H9 (cell line): ENCODE results near the gene RGSL1. TPM values are rescaled to one million over a fixed set of nuclear protein-coding genes. Genes with fewer than 3 reads are reported as not detected.
"Not testable (repeated sequence)": the region's sequence is repeated elsewhere in the genome, so short reads cannot be mapped to it uniquely, and the experiment has no call there.

Source experiments
- DNase-seq: peaks from one replicate; pipeline ENCODE4 v3.0.0-alpha.2; 2017
- H2AFZ ChIP-seq: one replicate; pipeline ENCODE4 v1.6.1; 2013; ENCODE audit warnings: mild to moderate bottlenecking, low read length, control low read depth, moderate library complexity
- H2AK5ac ChIP-seq: 2 replicates; pipeline ENCODE4 v1.6.1; 2013; ENCODE audit warnings: low read length, control low read depth, mixed read lengths; ENCODE audit not compliant: insufficient read length
- H2BK120ac ChIP-seq: one replicate; pipeline ENCODE4 v1.6.1; 2013; ENCODE audit warnings: low read depth, mild to moderate bottlenecking, low read length, control low read depth, inconsistent platforms; ENCODE audit not compliant: poor library complexity, severe bottlenecking
- H2BK12ac ChIP-seq: 2 replicates; pipeline ENCODE4 v1.6.1; 2013; ENCODE audit warnings: low read length, control low read depth, mixed read lengths, low read depth; ENCODE audit not compliant: insufficient read length
- H2BK15ac ChIP-seq: 2 replicates; pipeline ENCODE4 v1.6.1; 2013; ENCODE audit warnings: low read depth, low read length, control low read depth
- H2BK20ac ChIP-seq: one replicate; pipeline ENCODE4 v1.6.1; 2013; ENCODE audit warnings: low read depth, mild to moderate bottlenecking, low read length, control low read depth, inconsistent platforms; ENCODE audit not compliant: poor library complexity, severe bottlenecking
- H2BK5ac ChIP-seq: 2 replicates; pipeline ENCODE4 v1.6.1; 2013; ENCODE audit warnings: low read length, control low read depth, mixed read lengths; ENCODE audit not compliant: insufficient read length
- H3K14ac ChIP-seq: 2 replicates; pipeline ENCODE4 v1.6.1; 2013; ENCODE audit warnings: low read length, control low read depth; ENCODE audit not compliant: insufficient read depth
- H3K18ac ChIP-seq: 2 replicates; pipeline ENCODE4 v1.6.1; 2013; ENCODE audit warnings: low read depth, mild to moderate bottlenecking, mixed read lengths, low read length, control low read depth; ENCODE audit not compliant: insufficient read length
- H3K23ac ChIP-seq: 2 replicates; pipeline ENCODE4 v1.6.1; 2013; ENCODE audit warnings: low read length, control low read depth, mixed read lengths, low read depth; ENCODE audit not compliant: insufficient read length
- H3K23me2 ChIP-seq: 2 replicates; pipeline ENCODE4 v1.6.1; 2013; ENCODE audit warnings: low read depth, mild to moderate bottlenecking, mixed read lengths, low read length, control low read depth; ENCODE audit not compliant: insufficient read length, poor library complexity, severe bottlenecking
- H3K27ac ChIP-seq: 2 replicates; pipeline ENCODE4 v1.5.1; 2013; ENCODE audit warnings: low read length, control low read depth, mixed read lengths, low read depth; ENCODE audit not compliant: insufficient read length
- H3K27me3 ChIP-seq: 2 replicates; pipeline ENCODE4 v1.6.1; 2013; ENCODE audit warnings: low read length, control low read depth, inconsistent platforms; ENCODE audit not compliant: insufficient read depth
- H3K4ac ChIP-seq: 2 replicates; pipeline ENCODE4 v1.6.1; 2013; ENCODE audit warnings: low read depth, mild to moderate bottlenecking, control low read depth, inconsistent platforms, low read length, moderate library complexity
- H3K4me1 ChIP-seq: 2 replicates; pipeline ENCODE4 v1.6.1; 2013; ENCODE audit warnings: low read length, control low read depth, inconsistent platforms; ENCODE audit not compliant: insufficient read depth
- H3K4me2 ChIP-seq: 2 replicates; pipeline ENCODE4 v1.6.1; 2013; ENCODE audit warnings: low read length, control low read depth, mixed read lengths; ENCODE audit not compliant: insufficient read length, insufficient read depth
- H3K56ac ChIP-seq: 2 replicates; pipeline ENCODE4 v1.6.1; 2013; ENCODE audit warnings: low read depth, mild to moderate bottlenecking, mixed read lengths, low read length, control low read depth; ENCODE audit not compliant: insufficient read length
- H3K79me1 ChIP-seq: 2 replicates; pipeline ENCODE4 v1.6.1; 2013; ENCODE audit warnings: low read depth, mild to moderate bottlenecking, moderate library complexity, low read length, control low read depth, inconsistent platforms; ENCODE audit not compliant: insufficient read depth, poor library complexity, severe bottlenecking
- H3K79me2 ChIP-seq: 2 replicates; pipeline ENCODE4 v1.6.1; 2013; ENCODE audit warnings: low read length, control low read depth, inconsistent platforms; ENCODE audit not compliant: insufficient read depth
- H3K9ac ChIP-seq: 2 replicates; pipeline ENCODE4 v1.6.1; 2013; ENCODE audit warnings: low read length, control low read depth, mixed read lengths; ENCODE audit not compliant: insufficient read length; ENCODE audit errors: extremely low read depth
- H3K9me3 ChIP-seq: one replicate; pipeline ENCODE4 v1.6.1; 2013; ENCODE audit warnings: low read depth, low read length, inconsistent platforms; ENCODE audit not compliant: control insufficient read depth
- H3T11ph ChIP-seq: one replicate; pipeline ENCODE4 v1.6.1; 2013; ENCODE audit warnings: mild to moderate bottlenecking, low read length, control low read depth, inconsistent platforms
- H4K20me1 ChIP-seq: one replicate; pipeline ENCODE4 v1.6.1; 2013; ENCODE audit not compliant: control insufficient read depth, insufficient read length, insufficient read depth
- H4K5ac ChIP-seq: 2 replicates; pipeline ENCODE4 v1.6.1; 2013; ENCODE audit warnings: low read depth, mild to moderate bottlenecking, mixed read lengths, low read length, control low read depth; ENCODE audit not compliant: insufficient read length
- H4K8ac ChIP-seq: replicated peaks from 2 replicates; pipeline ENCODE4 v1.6.1; 2013; ENCODE audit warnings: low read length, control low read depth, mixed read lengths, low read depth; ENCODE audit not compliant: insufficient read length
- H4K91ac ChIP-seq: 2 replicates; pipeline ENCODE4 v1.6.1; 2013; ENCODE audit warnings: low read depth, mild to moderate bottlenecking, moderate library complexity, mixed read lengths, low read length, control low read depth; ENCODE audit not compliant: insufficient read length
- H3K27ac Mint-ChIP-seq, 3 experiments: 2 replicates in 2 of 3; 3 replicates in 1 of 3; pipeline ENCODE4 v1.8.0; 2020 to 2021; ENCODE audit warnings: mixed read lengths in 3 of 3, mild to moderate bottlenecking in 1 of 3, moderate library complexity in 1 of 3
- H3K27me3 Mint-ChIP-seq: 2 replicates; pipeline ENCODE4 v1.8.0; 2021; ENCODE audit warnings: low read depth, mild to moderate bottlenecking, moderate library complexity, mixed read lengths
- H3K36me3 Mint-ChIP-seq, 3 experiments: 2 replicates in 2 of 3; 3 replicates in 1 of 3; pipeline ENCODE4 v1.8.0; 2020 to 2021; ENCODE audit warnings: low read depth in 3 of 3, mixed read lengths in 3 of 3; ENCODE audit not compliant: insufficient read depth in 1 of 3
- H3K4me1 Mint-ChIP-seq, 2 experiments: 2 replicates each; pipeline ENCODE4 v1.8.0; 2020; ENCODE audit warnings: mixed read lengths in 2 of 2
- H3K4me3 Mint-ChIP-seq, 2 experiments: 2 replicates in 1 of 2; 3 replicates in 1 of 2; pipeline ENCODE4 v1.8.0; 2020 to 2021; ENCODE audit warnings: mild to moderate bottlenecking in 2 of 2, mixed read lengths in 2 of 2, moderate library complexity in 1 of 2
- H3K9me3 Mint-ChIP-seq, 2 experiments: 2 replicates in 1 of 2; 3 replicates in 1 of 2; pipeline ENCODE4 v1.8.0; 2020; ENCODE audit warnings: mild to moderate bottlenecking in 2 of 2, mixed read lengths in 2 of 2, moderate library complexity in 1 of 2
- WGBS: extraction: QIAGEN DNeasy Blood & Tissue Kit; methylation state at CpG from one replicate; pipeline ENCODE4 v1.1.7; 2013; ENCODE audit warnings: missing lambda C conversion rate, low lambda C conversion rate, mixed read lengths; ENCODE audit not compliant: insufficient read length; ENCODE audit errors: extremely low coverage; 5-methylcytosine and 5-hydroxymethylcytosine counted together
- total RNA-seq: library from RNA; stranded (reverse); gene quantifications from 2 replicates; pipeline ENCODE4 v1.2.1, GENCODE V29; 2021
- TF ChIP-seq, protein P1 (sequence below): fragments of 200-600 bp; sonication (generic); conservative IDR thresholded peaks from 3 replicates; pipeline ENCODE4 v1.8.0; 2021; ENCODE audit warnings: antibody characterized with exemption, mild to moderate bottlenecking

Gene RGSL1
- total RNA-seq, 1 experiment from 2014 or later, result not detected

DNA sequence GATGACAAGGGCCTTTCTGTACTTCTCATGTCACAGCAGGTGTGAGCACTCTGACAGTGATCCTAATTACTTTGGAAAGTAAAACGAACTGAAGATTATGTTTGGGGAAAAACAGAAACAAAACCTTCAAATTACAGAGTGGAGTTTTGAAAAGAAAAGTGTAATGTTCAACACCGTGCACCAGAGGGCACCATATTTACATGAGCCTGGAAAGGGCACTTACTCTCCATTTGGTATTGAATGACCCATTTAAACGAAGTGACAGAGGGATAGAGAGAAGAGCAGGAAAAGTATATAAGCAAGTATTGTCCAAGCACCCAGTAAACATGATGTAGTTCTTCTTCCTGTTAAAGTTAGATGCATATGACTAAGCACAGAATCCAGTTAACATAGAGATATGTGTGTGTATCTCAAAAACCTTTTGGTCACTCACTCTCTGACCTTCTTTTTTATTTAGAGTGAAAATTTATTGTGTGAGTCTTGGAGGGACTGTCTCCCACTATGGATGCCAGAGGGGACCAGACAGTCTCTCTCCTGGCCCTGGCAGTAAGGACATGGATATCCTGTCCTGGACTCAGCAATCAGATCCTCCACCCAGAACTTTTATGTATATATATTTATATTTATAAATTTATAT is 3.8 kb upstream of the RGSL1 start:
- Histone ChIP-seq H2AK5ac (no peak overlapping the region), H3T11ph (no peak overlapping the region), H4K20me1 (no peaks in the 10 kb centered on the region), H3K23ac (no peak overlapping the region), H3K4ac (no peak overlapping the region), H4K8ac (no peak overlapping the region), H3K79me1 (no peaks in the 10 kb centered on the region), H2BK12ac (no peak overlapping the region), H2BK15ac (no peak overlapping the region), H2AFZ (peak overlapping the region; percentile 88), H3K9ac (no peak overlapping the region), H3K79me2 (no peaks in the 10 kb centered on the region), H4K91ac (no peak overlapping the region), H3K27me3 (no peaks in the 10 kb centered on the region), H3K9me3 (no peaks in the 10 kb centered on the region), H3K4me1 (no peaks in the 10 kb centered on the region; the same call in 1 of the 2 replicates), H3K18ac (no peak overlapping the region), H3K56ac (no peak overlapping the region), H2BK20ac (no peak overlapping the region), H4K5ac (no peak overlapping the region), H3K4me2 (no peak overlapping the region), H3K27ac (no peak overlapping the region), H3K14ac (no peak overlapping the region), H2BK120ac (no peak overlapping the region), H2BK5ac (no peak overlapping the region), H3K23me2 (no peaks in the 10 kb centered on the region)
- Mint-ChIP-seq H3K4me3 (no peak overlapping the region), H3K4me1 (peaks cover 25 to 31% of the 10 kb centered on the region in 2 experiments), H3K27me3 (peaks cover 2% of the 10 kb centered on the region; the same call in 1 of the 2 replicates), H3K9me3 (peaks cover under 1 to 11% of the 10 kb centered on the region in 2 experiments; a peak in 3 of 5 replicates), H3K36me3 (no peaks in the 10 kb centered on the region), H3K27ac (no peak overlapping the region)
- no CpG with 5 or more reads among the region's 3 CpGs for WGBS
- TF ChIP-seq, protein P1, sequence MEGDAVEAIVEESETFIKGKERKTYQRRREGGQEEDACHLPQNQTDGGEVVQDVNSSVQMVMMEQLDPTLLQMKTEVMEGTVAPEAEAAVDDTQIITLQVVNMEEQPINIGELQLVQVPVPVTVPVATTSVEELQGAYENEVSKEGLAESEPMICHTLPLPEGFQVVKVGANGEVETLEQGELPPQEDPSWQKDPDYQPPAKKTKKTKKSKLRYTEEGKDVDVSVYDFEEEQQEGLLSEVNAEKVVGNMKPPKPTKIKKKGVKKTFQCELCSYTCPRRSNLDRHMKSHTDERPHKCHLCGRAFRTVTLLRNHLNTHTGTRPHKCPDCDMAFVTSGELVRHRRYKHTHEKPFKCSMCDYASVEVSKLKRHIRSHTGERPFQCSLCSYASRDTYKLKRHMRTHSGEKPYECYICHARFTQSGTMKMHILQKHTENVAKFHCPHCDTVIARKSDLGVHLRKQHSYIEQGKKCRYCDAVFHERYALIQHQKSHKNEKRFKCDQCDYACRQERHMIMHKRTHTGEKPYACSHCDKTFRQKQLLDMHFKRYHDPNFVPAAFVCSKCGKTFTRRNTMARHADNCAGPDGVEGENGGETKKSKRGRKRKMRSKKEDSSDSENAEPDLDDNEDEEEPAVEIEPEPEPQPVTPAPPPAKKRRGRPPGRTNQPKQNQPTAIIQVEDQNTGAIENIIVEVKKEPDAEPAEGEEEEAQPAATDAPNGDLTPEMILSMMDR, result peak; percentile 85
- DNase-seq, result peak; percentile 35

DNA sequence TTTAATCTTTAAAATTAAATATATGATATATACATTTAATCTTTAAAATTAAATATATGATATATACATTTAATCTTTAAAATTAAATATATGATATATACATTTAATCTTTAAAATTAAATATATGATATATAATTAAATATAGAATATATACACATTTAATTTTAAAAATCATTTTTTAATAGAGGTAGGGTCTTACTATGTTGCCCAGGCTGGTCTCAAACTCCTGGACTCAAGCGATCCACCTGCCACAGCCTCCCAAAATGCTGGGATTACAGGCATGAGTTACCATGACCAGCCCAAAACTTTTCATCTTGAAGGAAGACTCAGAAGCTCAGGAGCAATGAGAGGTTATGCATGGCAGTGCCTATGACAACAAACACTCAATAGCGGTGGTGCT is 2.8 kb upstream of the RGSL1 start:
- H3K18ac ChIP-seq, H3K23me2 ChIP-seq, H3K9ac ChIP-seq, H4K91ac ChIP-seq, H2BK12ac ChIP-seq, H4K8ac ChIP-seq, H3K79me2 ChIP-seq, H3K56ac ChIP-seq, H3K4ac ChIP-seq, H3K4me2 ChIP-seq, H2AK5ac ChIP-seq, H3K27me3 ChIP-seq, H3K23ac ChIP-seq, H3K27me3 Mint-ChIP-seq, H3K9me3 Mint-ChIP-seq, H3K27ac Mint-ChIP-seq, H2BK20ac ChIP-seq, H2BK15ac ChIP-seq, H3K9me3 ChIP-seq, H4K5ac ChIP-seq, H3K4me3 Mint-ChIP-seq, H2BK5ac ChIP-seq, H3K4me1 ChIP-seq, H3T11ph ChIP-seq, H2AFZ ChIP-seq, H3K36me3 Mint-ChIP-seq, H3K27ac ChIP-seq, H4K20me1 ChIP-seq, H3K14ac ChIP-seq, DNase-seq, H2BK120ac ChIP-seq, H3K79me1 ChIP-seq: not testable (repeated sequence)
- no CpG with 5 or more reads among the region's 2 CpGs for WGBS
- H3K4me1 Mint-ChIP-seq, result peaks cover 25 to 31% of the 10 kb centered on the region in 2 experiments
